Measurements from ENCODE around the gene IRF2BP1.

IRF2BP1 gene

DNA sequence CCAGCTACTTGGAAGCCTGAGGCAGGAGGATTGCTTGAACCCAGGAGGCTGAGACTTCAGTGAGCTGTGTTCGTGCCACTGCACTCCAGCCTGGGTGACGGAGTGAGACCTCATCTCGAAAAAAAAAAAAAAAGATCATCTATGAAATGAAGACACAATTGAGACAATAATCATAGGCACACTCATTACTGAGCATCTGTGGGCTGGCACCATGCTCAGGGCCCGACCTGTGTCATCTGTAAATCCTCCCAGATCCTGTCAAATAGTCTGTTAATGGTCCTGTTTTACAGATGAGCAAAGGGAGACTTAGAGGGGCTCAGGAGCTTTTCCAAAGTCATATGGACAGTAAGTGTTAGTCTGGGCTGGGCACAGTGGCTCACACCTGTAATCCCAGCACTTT, 32.8 kb upstream of the IRF2BP1 start:
- no peak overlapping the region for H3K9ac ChIP-seq (ENCODE audit: low read length)
- H3K36me3 ChIP-seq (ENCODE audit: control insufficient read depth, insufficient read depth, low read length, severe bottlenecking) = no peaks in the 10 kb centered on the region
- no peak overlapping the region for H3K4me3 ChIP-seq (ENCODE audit: low read length)
- H3K27me3 ChIP-seq (replicated peaks; ENCODE audit: control insufficient read depth, insufficient read depth, low read length) = peaks cover 26% of the 10 kb centered on the region
- DNase-seq (ENCODE audit: low read depth) = no peak
- H3K9me3 ChIP-seq (ENCODE audit: control insufficient read depth, low read length) = no peaks in the 10 kb centered on the region
- H3K4me1 ChIP-seq (ENCODE audit: control insufficient read depth, insufficient read depth, low read length) = peaks cover 6% of the 10 kb centered on the region

DNA sequence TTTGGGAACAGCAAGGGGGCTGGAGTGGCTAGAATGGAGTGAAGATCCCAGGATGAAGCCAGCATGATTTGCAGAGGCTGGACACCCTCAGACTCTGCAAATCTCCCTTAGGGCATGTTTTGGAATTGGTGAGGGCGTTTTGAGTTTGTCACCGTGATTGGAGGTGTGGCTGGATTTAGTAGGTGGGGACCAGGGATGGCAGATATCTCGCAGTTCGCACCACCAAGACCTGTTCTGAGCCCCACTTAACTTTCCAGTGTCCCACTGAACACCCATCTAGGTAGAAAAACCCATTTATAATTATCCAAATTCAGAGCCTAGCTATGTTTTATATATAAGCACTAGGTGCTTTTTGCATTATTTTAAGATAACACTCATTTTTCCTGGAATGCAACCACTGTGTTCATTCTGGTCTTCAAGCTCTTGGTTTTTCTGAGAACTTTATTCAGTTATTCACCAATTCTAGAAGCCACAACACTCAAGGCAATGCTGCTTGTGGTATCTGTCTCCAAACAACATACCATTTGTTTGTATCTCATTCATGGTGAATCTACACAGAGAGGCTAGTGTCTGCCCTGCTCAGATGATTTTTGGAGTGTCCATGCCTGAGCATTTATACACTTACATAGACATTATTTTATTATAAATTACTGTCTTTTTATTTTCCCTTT, 31.6 kb upstream of the IRF2BP1 start:
- peaks cover 6% of the 10 kb centered on the region for H3K4me1 ChIP-seq (ENCODE audit: control insufficient read depth, insufficient read depth, low read length)
- no peaks in the 10 kb centered on the region for H3K36me3 ChIP-seq (ENCODE audit: control insufficient read depth, insufficient read depth, low read length, severe bottlenecking)
- DNase-seq (ENCODE audit: low read depth) = no peak
- H3K9me3 ChIP-seq (ENCODE audit: control insufficient read depth, low read length) = no peaks in the 10 kb centered on the region
- no peak overlapping the region for H3K9ac ChIP-seq (ENCODE audit: low read length)
- H3K27me3 ChIP-seq (replicated peaks; ENCODE audit: control insufficient read depth, insufficient read depth, low read length) = peaks cover 32% of the 10 kb centered on the region
- no peak overlapping the region for H3K4me3 ChIP-seq (ENCODE audit: low read length)

DNA sequence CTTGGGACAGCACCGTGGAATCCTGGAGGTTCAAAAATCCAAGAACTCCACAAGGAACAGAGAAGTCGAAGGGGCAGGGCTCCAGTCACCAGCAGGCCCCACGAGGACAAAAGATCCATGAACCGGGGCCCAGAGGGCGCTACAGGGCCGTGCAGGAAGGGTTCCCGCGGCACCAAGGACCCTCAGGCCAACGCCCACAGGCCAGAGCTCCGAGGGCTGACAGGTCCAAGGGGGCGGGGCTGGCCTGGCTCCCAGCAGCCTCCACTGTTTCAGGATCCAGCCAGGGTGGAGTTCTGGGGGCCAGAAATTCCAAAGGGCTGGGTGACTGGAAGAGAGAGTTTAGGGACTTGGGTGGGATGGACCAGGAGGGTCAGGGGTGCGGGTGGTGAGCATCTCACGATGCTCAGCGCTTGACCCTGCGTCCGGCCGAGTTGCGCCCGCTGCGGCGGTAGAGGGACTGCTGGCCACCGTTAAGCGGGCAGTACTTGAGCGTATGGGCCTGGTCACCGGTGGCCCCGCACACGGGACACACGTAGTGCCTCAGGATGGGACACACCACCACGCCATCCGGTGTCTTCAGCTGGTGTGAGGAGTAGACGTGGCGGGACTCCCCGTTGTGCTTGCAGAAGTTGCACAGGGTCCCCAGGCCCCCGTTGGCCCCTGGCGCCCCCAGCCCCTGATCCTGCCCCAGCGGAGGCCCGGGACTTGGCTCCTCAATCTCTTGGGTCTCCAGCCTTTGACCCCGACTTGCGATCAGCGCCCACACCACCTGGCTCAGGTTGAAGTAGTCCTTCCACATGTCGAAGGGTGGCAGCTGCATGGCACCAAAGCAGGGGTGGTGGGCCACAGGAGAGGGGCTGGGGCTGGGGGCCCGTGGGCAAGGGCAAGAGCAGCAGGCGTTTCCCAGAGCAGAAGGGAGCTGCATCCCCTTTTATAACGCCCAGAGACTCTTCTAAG, 28.2 kb upstream of the IRF2BP1 start, which contains the start of gene NANOS2:
TSS of gene NANOS2 (minus strand) at position 905 of the 957 bp plus-strand sequence. CDS start at position 820, 85 bp downstream.
- Histone ChIP-seq H3K9ac (ENCODE audit: low read length) (no peak within 1 kb of the TSS), H3K27me3 (replicated peaks; ENCODE audit: control insufficient read depth, insufficient read depth, low read length) (peaks cover 32% of the 10 kb centered on the region), H3K9me3 (ENCODE audit: control insufficient read depth, low read length) (no peaks in the 10 kb centered on the region), H3K4me3 (ENCODE audit: low read length) (no peak within 1 kb of the TSS), H3K4me1 (ENCODE audit: control insufficient read depth, insufficient read depth, low read length) (peaks cover 6% of the 10 kb centered on the region), H3K36me3 (ENCODE audit: control insufficient read depth, insufficient read depth, low read length, severe bottlenecking) (no peaks in the 10 kb centered on the region)
- no peak for DNase-seq (ENCODE audit: low read depth)

DNA sequence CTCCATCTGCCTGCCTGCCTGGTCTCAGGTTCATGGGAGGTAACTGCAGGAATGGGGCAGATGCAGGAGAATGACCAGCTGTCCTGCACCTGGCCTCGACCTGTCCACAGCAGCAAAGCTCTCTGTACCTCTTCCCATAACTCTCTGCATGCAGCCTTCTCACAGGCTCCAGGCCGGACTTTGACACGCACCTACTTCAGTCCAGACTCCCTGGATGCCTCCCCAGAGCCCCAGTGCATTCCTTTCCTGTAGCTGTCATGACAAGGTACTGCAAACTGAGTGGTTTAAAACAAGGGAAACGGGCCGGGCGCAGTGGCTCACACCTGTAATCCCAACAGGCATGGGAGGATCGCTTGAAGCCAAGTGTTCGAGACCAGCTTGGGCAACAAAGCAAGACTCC, 25.4 kb upstream of the IRF2BP1 start:
- no peaks in the 10 kb centered on the region for H3K9me3 ChIP-seq (ENCODE audit: control insufficient read depth, low read length)
- H3K27me3 ChIP-seq (replicated peaks; ENCODE audit: control insufficient read depth, insufficient read depth, low read length) = peaks cover 25% of the 10 kb centered on the region
- no peak for DNase-seq (ENCODE audit: low read depth)
- H3K9ac ChIP-seq (ENCODE audit: low read length) = no peak overlapping the region
- no peak overlapping the region for H3K4me3 ChIP-seq (ENCODE audit: low read length)
- no peaks in the 10 kb centered on the region for H3K36me3 ChIP-seq (ENCODE audit: control insufficient read depth, insufficient read depth, low read length, severe bottlenecking)
- peaks cover 13% of the 10 kb centered on the region for H3K4me1 ChIP-seq (ENCODE audit: control insufficient read depth, insufficient read depth, low read length)

DNA sequence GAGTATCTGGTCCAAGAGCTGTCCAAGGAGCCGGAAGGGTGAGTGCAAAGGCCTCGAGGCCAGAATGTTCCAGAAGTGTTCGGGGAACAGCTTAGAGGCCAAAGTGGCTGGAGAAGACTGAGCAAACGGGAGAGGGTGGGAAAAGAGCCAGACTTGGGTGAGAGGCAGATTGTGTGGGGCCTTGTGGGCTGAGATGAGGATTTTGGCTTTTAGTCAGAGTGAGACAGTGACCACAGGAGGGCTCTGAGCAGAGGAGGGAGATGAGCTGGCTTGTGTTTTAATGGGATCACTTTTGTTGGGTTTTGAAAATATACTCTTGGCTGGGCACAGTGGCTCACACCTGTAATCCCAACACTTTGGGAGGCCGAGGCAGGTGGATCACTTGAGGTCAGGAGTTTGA, 23.0 kb upstream of the IRF2BP1 start:
- Histone ChIP-seq H3K4me3 (ENCODE audit: low read length) (no peak overlapping the region), H3K36me3 (ENCODE audit: control insufficient read depth, insufficient read depth, low read length, severe bottlenecking) (no peaks in the 10 kb centered on the region), H3K9ac (ENCODE audit: low read length) (no peak overlapping the region), H3K4me1 (ENCODE audit: control insufficient read depth, insufficient read depth, low read length) (peaks cover 15% of the 10 kb centered on the region), H3K9me3 (ENCODE audit: control insufficient read depth, low read length) (no peaks in the 10 kb centered on the region), H3K27me3 (replicated peaks; ENCODE audit: control insufficient read depth, insufficient read depth, low read length) (peaks cover 23% of the 10 kb centered on the region)
- DNase-seq (ENCODE audit: low read depth) = no peak

DNA sequence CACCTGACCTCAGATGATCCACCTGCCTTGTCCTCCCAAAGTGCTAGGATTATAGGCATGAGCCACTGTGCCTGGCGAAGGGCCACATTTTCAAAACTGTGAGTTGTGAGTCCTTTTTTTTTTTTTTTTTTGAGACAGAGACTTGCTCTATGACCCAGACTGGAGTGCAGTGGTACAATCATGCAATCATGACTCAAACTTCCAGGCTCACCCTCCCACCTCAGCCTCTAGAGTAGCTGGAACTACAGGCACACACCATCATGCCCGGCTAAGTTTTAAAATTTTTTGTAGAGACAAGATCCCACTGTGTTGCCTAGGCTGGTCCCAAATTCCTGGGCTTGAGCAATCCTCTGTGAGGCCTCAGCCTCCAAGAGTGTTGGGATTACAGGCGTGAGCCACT, 20.3 kb upstream of the IRF2BP1 start:
- no peaks in the 10 kb centered on the region for H3K9me3 ChIP-seq (ENCODE audit: control insufficient read depth, low read length)
- H3K27me3 ChIP-seq (replicated peaks; ENCODE audit: control insufficient read depth, insufficient read depth, low read length) = peaks cover 6% of the 10 kb centered on the region
- H3K4me1 ChIP-seq (ENCODE audit: control insufficient read depth, insufficient read depth, low read length) = peaks cover 20% of the 10 kb centered on the region
- no peak overlapping the region for H3K4me3 ChIP-seq (ENCODE audit: low read length)
- H3K9ac ChIP-seq (ENCODE audit: low read length) = peak overlapping the region; percentile 28
- no peaks in the 10 kb centered on the region for H3K36me3 ChIP-seq (ENCODE audit: control insufficient read depth, insufficient read depth, low read length, severe bottlenecking)
- no peak for DNase-seq (ENCODE audit: low read depth)

DNA sequence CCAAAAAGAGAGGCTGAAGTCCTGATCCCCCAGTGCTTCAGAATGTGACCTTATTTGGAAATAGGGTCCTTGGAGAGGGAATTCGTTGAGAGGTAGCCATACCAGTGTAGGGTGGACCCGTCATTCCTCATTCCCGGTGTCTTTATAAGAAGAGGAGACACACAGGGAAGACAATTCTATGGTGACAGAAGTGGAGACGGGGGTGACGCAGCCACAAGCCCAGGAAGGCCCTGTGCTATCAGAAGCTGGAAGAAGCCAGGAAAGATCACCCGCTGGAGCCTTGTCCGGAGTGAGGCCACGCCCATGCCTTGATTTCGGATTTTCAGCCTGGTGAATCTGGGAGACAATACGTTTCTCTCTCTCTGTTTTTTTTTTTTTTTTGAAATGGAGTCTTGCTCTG, 19.1 kb upstream of the IRF2BP1 start:
- H3K27me3 ChIP-seq (replicated peaks; ENCODE audit: control insufficient read depth, insufficient read depth, low read length) = no peaks in the 10 kb centered on the region
- H3K9ac ChIP-seq (ENCODE audit: low read length) = no peak overlapping the region
- no peak overlapping the region for H3K4me3 ChIP-seq (ENCODE audit: low read length)
- H3K4me1 ChIP-seq (ENCODE audit: control insufficient read depth, insufficient read depth, low read length) = peaks cover 28% of the 10 kb centered on the region
- H3K9me3 ChIP-seq (ENCODE audit: control insufficient read depth, low read length) = no peaks in the 10 kb centered on the region
- DNase-seq (ENCODE audit: low read depth) = no peak
- peaks cover under 1% of the 10 kb centered on the region for H3K36me3 ChIP-seq (ENCODE audit: control insufficient read depth, insufficient read depth, low read length, severe bottlenecking)

DNA sequence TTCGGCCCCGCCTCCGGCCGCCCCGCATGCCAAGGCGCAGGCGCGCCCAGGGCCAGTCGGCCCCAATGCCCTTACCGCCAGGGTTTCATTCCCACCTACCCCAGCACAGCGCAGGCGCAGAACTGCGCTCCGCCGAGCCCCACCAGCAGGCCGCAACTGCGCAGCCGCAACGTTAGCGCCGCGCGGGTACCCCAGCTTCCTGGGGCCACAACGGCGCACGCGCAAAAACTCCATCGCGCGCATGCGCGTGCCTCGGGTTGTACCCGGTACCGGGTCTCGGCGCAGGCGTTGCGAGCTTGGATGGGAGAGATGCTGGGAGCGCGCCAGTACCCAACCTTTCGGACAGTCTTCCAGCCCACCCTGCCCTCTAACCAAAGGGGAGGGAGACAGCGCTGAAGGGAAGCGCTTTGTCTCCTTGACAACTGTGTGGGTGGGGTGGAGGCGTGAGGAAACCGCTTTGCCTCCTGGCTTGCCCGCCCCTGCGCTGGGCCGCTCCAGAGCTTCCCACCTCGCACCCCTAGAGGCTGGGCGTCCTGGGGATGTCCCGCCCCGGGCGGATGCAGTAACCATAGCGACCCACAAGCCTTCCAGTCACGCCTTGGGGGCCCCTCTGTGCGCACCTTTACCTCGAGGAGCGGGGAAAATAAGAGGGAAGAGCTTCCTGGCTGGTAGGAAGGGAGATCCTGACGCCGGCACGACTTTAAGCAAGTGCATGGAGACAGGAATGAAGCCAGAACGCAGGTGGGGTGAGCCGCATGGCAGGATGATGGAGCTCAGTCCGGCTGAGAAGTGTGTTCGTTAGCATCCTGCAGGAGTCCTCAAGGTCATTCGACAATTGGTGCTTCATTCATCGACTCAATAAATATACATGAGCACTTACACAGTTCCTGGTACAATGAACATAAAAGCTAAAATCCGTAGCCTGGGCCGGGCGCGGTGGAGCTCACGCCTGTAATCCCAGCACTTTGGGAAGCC, 17.0 kb upstream of the IRF2BP1 start:
- H3K4me3 ChIP-seq (ENCODE audit: low read length) = peak overlapping the region; percentile 98
- no peaks in the 10 kb centered on the region for H3K27me3 ChIP-seq (replicated peaks; ENCODE audit: control insufficient read depth, insufficient read depth, low read length)
- peaks cover 14% of the 10 kb centered on the region for H3K36me3 ChIP-seq (ENCODE audit: control insufficient read depth, insufficient read depth, low read length, severe bottlenecking)
- peak; percentile 99 for DNase-seq (ENCODE audit: low read depth)
- H3K9ac ChIP-seq (ENCODE audit: low read length) = peak overlapping the region; percentile 96
- no peaks in the 10 kb centered on the region for H3K9me3 ChIP-seq (ENCODE audit: control insufficient read depth, low read length)
- H3K4me1 ChIP-seq (ENCODE audit: control insufficient read depth, insufficient read depth, low read length) = peaks cover 28% of the 10 kb centered on the region

DNA sequence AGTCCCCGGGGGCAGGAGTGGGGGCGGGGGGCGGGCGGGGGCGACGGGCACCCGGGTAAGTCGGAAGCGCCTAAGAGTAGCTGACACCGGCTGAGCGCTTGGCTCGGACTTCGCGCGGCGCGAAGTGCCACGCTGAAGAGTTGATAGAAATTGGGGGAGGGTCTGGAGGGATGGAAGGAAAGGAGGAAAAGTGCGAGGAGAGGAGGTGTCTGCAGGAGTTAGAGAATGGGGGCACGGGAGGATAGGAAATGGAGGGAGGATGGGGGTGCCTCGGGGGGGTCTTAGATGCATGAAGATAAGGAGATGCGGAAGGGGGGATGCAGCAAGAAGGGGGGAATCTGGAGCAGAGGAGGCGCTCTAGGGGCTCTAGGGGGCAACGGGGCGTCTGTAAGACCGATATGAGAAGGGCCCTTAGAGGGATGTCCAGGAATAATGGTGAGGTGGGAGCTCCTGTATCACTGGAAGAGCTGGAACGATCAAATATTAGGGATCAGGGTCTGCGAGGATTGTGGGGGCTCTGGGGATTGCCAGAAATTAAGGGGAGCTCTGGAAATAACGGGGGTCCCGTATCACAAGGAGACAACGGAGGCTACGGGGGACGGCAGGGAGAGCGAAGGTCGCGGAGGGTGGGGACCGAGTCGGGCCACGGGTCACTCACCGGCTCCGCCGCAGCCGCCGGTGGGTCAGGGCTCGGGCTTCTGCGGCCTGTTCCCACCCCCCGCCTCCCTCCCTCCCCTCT, 16.1 kb upstream of the IRF2BP1 start, which contains the start of gene MYPOP:
TSS of gene MYPOP (minus strand) at position 702 of the 739 bp plus-strand sequence. CDS start 840 bp downstream, outside the sequence.
- peak; percentile 25 for DNase-seq (ENCODE audit: low read depth)
- peak within 1 kb of the TSS; percentile 98 for H3K4me3 ChIP-seq (ENCODE audit: low read length)
- peak within 1 kb of the TSS; percentile 96 for H3K9ac ChIP-seq (ENCODE audit: low read length)
- H3K36me3 ChIP-seq (ENCODE audit: control insufficient read depth, insufficient read depth, low read length, severe bottlenecking) = peaks cover 21% of the 10 kb centered on the region
- H3K27me3 ChIP-seq (replicated peaks; ENCODE audit: control insufficient read depth, insufficient read depth, low read length) = no peaks in the 10 kb centered on the region
- H3K4me1 ChIP-seq (ENCODE audit: control insufficient read depth, insufficient read depth, low read length) = peaks cover 28% of the 10 kb centered on the region
- no peaks in the 10 kb centered on the region for H3K9me3 ChIP-seq (ENCODE audit: control insufficient read depth, low read length)

DNA sequence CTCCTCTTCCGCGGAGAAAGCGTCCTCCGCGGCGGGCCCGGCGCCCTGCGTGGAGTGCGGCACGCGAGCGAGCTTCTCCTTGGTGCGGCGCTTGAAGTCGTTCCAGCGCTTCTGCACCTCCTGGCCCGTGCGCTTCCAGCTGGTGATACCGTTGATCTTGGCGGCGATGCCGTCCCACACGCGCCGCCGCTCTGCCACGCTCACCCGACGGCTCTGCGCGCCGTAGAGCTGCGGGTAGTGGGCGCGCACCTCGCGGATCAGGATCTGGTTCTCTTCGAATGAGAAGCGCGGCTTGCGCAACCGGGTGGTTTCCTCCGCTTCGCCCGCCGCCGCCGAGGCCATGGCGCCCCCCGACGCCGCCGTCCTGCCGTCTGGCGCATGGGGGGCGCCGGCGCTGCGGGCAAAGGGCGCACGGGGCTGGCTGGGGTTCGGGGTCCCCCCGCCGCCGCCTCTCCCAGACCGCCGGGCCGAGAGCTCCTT, 15.5 kb upstream of the IRF2BP1 start:
- Histone ChIP-seq H3K4me3 (ENCODE audit: low read length) (peak overlapping the region; percentile 98), H3K27me3 (replicated peaks; ENCODE audit: control insufficient read depth, insufficient read depth, low read length) (no peaks in the 10 kb centered on the region), H3K9ac (ENCODE audit: low read length) (peak overlapping the region; percentile 75), H3K9me3 (ENCODE audit: control insufficient read depth, low read length) (no peaks in the 10 kb centered on the region), H3K4me1 (ENCODE audit: control insufficient read depth, insufficient read depth, low read length) (peaks cover 23% of the 10 kb centered on the region), H3K36me3 (ENCODE audit: control insufficient read depth, insufficient read depth, low read length, severe bottlenecking) (peaks cover 21% of the 10 kb centered on the region)
- DNase-seq (ENCODE audit: low read depth) = peak; percentile 87
